Cardiac fibroblast (primary cell): ENCODE results near the gene NFKBIL1.
A peak's percentile ranks its signal among the peaks of the same experiment; 100 is the strongest.

Experiments
- DNase-seq, 2 donors: peaks; one replicate each; pipeline versions ENCODE4 v3.0.0 to v3.0.0-alpha.2; 2010; ENCODE audit warnings: low read depth in 2 of 2
- H3K4me3 ChIP-seq, 2 donors: replicated peaks in 1 of 2; 1 replicate in 1 of 2; 2 replicates in 1 of 2; pipeline ENCODE4 v1.5.1; 2011; ENCODE audit warnings: low read depth in 2 of 2, low read length in 2 of 2, mild to moderate bottlenecking in 2 of 2, moderate library complexity in 1 of 2
- CTCF ChIP-seq: IDR thresholded peaks from one replicate; pipeline ENCODE4 v1.5.1; 2011; ENCODE audit warnings: low read depth, mild to moderate bottlenecking, low read length, inconsistent platforms

The NFKBIL1 gene

DNA sequence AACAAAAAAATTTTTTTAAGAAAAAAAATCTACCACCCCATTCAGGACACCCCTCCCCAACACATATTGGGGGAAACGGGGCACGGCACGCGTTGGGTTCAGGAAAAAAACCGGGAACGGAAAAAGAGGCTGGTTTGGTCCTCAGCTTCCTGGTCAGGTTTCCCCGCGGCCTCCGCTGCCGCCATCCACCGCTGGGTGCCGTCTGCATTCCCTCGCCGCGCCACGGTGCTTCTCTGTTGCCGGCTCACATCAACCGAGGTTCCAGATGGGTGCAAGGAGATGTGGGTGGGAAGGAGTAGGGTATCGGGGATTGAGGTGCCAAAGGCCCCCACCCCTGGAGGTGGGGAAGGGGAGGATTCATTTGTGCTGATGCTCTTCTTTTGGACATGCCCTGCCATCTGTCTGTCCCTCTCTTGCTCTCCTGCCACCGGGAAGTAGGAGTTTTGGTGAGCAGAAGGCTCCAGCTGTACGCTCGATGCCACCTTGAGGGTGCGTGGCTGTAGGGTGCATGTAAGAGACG lies 12.8 kb upstream of the NFKBIL1 start:
- H3K4me3 ChIP-seq: no peak overlapping the region
- no peak for TF ChIP-seq CTCF
- DNase-seq: no peak

DNA sequence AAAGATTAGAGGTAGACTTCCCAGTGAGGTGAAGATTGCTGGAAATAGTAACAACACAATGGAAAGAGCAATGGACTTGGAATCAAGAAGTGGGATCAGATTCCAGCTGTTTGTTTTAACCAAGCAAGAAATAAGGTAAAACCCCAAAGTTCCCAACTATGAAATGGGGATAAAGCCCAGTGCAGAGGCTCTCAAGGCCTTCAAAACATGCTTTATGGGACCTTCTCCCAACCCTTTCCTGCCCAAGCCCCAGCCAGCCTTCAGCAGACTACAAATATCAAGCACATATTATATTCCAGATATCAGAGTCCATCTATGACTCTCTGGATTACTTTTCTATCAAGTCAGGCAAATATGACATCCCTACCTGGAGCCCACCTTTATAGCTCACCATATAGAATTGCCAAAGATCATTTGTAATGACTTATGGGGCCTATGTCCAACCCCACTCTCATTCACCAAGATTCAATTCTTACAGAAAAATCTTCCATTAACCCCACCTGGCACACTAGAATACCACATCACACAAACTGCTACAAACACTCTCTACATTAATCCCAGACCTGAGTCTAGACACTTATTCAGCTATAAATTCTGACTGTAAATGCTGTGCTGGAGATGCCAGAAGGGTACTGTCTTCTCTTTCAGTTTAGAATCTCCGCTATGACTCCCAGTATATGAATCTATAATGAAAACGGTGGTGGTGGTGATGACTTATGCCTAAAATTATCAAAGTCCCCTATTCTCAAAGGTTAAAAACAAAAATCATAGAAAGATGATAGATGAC lies 11.7 kb upstream of the NFKBIL1 start:
- H3K4me3 ChIP-seq: no peak overlapping the region
- DNase-seq: no peak
- no peak for TF ChIP-seq CTCF

DNA sequence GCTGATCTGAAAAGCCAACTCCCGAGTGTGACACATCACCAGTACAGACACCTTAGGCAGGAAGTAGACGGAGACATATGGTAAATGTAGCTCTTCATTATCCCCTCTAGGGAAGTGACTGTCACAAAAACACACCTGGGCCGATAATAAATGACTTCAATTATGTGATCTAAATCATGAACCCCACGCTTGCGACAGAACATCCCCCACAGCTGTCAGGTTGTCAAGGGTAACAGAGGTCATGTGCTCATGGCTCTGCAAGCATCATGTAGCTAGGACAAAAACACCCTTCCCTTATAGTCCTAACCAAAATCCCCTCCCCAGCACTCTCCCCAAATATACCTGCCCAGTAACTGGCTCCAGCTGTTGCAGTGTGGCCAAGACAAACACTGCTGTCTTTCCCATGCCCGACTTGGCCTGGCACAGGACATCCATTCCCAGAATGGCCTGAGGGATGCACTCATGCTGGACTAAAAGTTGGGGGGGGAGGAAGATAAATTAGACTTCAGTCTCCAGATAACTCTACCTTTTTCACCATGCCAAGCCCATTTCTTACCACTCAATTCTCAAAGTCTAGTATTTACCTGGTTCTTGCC lies 8.5 kb upstream of the NFKBIL1 start:
- DNase-seq: no peak
- no peak for TF ChIP-seq CTCF
- peak overlapping the region; percentile 6 to 70 for H3K4me3 ChIP-seq

DNA sequence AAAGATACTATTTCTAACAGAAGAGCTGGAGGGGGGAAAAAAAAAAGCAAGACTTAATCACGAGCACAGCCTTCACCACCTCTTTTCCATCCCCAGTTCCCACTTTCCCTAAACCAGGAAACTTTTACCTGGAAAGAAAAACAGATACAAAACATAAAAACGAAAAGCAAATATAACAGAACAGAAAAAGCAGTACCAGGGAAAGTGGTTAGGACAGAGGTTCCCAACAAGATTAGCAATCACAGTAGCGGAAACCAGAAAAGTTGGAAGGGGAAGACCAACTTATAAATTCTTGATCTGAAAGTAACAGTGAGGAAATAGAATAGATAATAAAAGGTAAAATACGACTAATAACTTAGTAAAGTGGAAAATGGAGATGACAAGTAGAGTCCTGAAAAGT lies 6.8 kb upstream of the NFKBIL1 start:
- DNase-seq: no peak
- peak overlapping the region; percentile 70 to 72 for H3K4me3 ChIP-seq
- no peak for TF ChIP-seq CTCF

- H3K4me3 ChIP-seq: peak overlapping the region; percentile 70 to 72
- TF ChIP-seq CTCF: no peak
- peak; percentile 75 to 76 for DNase-seq
Observed at GRCh38 chr6:31541059-31541657, 6.2 kb upstream of the NFKBIL1 start.

DNA sequence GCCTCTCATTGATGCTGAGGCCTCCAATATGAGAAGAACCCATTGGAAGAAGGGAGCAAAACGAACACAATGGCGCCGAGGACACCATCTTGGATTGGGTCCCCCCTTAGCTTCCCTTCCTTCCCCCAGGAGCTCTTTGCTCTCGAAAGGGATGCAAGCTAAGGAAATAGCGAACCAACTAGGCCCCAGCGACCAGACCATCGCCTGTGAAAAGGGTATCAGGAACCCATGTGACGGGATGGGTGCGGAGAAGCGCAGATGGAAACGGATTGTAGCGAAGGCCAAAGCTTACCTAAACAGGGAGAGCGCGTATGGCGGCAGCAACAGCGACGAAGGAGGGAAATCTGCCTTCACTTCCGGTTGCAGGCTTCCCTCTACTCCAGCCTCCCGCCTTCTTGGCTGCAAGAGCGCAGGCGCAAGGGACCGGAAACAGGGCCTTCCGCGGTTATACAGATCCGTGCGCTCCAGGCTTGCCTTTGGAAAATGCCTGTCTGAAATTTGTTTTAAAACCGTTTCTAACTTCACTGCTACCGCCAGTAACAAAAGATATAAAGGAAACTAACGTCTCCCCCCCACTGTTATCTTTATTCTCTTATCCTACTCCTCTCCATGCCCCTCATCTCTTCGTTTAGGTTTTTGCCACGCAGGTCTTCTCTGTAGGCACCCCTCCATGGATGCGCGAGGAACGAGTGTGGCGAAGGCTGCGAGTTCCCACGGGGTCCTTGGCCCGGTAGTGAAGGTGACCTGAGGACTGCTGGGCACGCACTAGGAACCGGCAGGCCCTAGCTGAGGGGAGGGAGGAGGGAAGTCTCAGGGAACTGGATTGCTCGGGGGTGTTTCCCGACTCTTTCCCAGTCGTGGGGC lies 5.5 kb upstream of the NFKBIL1 start, which contains the start of gene DDX39B:
Gene DDX39B, minus strand, starts transcription at position 346 of the 864 bp plus-strand sequence. CDS start 1,471 bp downstream, outside the sequence.
- peak within 1 kb of the TSS; percentile 70 to 72 for H3K4me3 ChIP-seq
- DNase-seq: peak; percentile 98
- TF ChIP-seq CTCF: no peak
